ENCODE data around the gene SUMO2.
A peak's percentile ranks its signal among the peaks of the same experiment; 100 is the strongest.
"Not testable (repeated sequence)": the region's sequence is repeated elsewhere in the genome, so short reads cannot be mapped to it uniquely, and the experiment has no call there.

Gene SUMO2

GRCh38 chr17:75181608-75182318 is 996 bp downstream of the SUMO2 start:
- DNase-seq (ENCODE audit: low read depth): peak; percentile 26

DNA sequence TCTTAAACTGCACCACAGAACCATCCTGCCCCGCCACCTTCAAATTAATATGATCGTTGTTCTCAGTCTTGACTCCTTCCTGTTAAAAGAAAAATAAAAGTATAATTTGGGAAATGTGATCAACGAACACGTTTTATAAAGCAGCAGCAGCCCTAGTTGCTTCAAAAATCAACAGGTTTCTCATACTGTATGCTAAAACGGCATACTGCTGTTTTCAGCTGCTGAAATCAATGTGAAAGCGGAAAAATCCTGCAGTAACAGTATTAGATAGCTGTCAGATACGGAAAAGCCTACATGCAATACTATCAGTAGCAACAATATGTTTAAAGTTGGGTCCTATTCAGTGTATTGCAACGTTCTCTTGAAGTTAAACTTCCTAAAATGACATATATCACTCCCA is 1.6 kb downstream of the SUMO2 start:
- no peak for DNase-seq (ENCODE audit: low read depth)

GRCh38 chr17:75178453-75178852 is 4.3 kb downstream of the SUMO2 start:
- no peak for DNase-seq (ENCODE audit: low read depth)

DNA sequence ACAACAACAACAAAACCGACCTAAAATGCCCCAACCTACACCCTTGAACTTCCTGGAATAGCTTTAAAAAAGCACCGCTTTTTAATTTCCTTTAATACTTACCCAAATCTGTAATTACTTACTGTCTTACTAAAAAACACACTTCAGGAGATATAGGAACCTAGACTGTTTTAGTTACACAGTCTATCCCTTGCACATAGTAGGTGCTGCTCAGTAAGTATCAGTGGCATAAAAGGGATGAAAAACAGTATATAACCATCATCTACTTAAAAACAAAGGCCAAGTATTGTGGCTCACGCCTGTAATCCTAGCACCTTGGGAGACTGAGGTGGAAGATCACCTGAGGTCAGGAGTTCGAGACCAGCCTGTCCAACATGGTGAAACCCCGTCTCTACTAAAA is 6.1 kb downstream of the SUMO2 start:
- no peak for DNase-seq (ENCODE audit: low read depth)

DNA sequence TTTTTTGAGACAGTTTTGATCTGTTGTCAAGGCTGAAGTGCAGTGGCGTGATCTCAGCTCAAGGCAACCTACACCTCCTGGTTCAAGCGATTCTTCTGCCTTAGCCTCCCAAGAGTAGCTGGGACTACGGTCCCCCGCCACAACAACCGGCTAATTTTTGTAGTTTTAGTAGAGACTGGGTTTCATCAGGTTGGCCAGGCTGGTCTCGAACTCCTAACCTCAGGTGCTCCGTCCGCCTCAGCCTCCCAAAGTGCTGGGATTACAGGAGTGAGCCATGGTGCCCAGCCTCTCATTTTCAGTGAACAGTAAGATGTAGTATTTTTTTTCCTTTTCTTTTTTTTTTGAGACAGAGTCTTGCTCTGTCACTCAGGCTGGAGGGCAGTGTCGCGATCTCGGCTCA is 7.8 kb downstream of the SUMO2 start:
- no peak for DNase-seq (ENCODE audit: low read depth)

DNA sequence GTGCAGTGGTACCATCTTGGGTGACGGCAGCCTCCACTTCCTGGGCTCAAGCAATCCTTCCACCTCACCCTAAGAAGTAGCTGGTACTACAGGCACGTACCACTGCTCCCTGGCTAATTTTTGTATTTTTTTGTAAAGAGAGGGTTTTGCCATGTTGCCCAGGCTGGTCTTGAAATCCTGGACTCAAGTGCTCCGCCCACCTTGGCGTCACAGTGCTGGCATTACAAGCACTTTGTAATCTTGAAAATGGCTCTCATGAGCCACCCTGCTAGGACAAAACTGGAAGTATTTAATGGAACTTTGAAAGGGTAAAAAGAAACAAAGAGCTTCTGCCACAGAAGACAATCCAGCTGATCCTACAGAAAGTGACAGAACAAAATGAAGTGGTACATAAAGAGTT is 9.2 kb downstream of the SUMO2 start:
- DNase-seq (ENCODE audit: low read depth): no peak

GRCh38 chr17:75168998-75169397 is 13.8 kb downstream of the SUMO2 start:
- DNase-seq (ENCODE audit: low read depth): no peak

DNA sequence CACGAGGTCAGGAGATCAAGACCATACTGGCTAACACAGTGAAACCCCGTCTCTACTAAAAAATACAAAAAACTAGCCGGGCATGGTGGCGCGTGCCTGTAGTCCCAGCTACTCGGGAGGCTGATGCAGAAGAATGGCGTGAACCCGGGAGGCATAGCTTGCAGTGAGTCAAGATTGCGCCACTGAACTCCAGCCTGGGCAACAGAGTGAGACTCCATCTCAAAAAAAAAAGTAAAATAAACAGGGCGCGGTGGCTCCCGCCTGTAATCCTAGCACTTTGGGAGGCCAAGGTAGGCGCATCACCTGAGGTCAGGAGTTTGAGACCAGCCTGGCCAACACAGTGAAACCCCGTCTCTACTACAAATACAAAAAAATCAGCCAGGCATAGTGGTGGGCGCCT is 18.2 kb downstream of the SUMO2 start:
- DNase-seq (ENCODE audit: low read depth): not testable (repeated sequence)

DNA sequence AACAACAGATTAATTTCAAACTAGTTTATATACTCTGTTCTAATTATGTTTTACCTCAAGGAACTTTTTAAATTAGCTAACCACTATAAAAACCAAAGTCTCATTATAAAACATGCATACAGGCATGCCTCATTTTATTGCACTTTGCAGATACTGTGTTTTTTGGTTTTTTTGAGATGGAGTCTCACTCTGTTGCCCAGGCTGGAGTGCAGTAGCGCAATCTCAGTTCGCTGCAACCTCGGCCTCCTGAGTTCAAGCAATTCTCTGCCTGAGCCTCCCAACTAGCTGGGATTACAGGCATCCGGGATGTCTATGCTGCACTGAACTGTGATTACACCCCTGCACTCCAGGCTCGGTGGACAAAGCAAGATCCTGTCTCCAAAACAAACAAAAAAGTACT is 19.7 kb downstream of the SUMO2 start:
- no peak for DNase-seq (ENCODE audit: low read depth)

DNA sequence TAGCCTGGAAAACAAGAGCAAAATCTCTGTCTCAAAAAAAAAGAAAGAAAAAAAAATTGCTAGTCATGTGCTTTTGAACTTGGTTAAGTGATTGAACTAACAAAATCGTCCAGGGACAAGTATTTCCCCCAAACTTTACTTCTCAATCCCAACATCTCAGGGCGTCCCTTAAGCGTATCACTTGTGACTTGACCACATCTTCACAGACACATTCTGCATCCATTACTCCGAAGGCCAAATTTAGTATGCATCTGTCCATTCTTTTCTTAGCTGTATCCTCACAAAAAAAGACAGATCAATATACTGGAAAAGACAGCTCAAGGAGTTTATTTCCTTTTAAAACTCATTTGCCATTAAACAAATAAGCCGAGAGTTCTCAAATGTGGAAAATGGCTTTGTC is 22.5 kb downstream of the SUMO2 start:
- no peak for DNase-seq (ENCODE audit: low read depth)

DNA sequence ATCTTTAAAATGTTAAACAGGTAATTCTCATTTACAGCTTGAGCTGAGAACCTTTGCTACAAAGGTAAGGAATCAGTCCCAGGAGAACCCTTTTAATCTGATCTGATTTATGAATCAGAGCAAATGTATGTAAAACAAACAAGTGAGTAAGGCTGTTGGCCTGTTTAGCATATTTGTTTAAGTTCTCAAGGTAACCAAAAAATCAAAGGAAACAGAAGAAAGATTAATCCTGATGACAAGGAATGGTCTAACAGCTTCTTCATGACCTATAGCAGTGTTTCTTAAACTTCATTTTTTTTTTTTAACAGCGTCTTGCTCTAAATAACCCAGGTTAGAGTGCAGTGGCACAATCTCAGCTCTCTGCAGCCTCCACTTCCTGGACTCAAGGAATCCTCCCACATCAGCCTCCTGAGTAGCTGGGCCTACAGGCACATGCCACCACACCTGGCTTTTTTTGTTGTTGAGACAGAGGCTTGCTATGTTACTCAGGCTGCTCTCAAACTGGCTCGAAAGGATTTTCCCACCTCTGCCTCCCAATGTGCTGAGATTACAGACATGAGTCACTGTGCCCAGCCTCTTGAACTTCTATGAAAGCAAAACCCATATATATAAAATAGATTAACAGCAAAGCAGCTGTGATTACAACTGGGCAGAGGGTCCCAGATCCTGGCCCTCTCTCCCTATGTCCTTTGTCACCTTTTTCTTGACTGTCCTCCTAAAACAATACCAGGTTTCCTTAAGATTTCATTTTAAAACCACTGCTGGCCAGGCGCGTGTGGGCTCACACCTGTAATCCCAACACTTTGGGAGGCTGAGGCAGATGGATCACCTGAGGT is 23.3 kb downstream of the SUMO2 start:
- no peak for DNase-seq (ENCODE audit: low read depth)

GRCh38 chr17:75158480-75158879 is 24.3 kb downstream of the SUMO2 start:
- DNase-seq (ENCODE audit: low read depth): not testable (repeated sequence)

- DNase-seq (ENCODE audit: low read depth): no peak
Observed at GRCh38 chr17:75155191-75155601, 27.6 kb downstream of the SUMO2 start.

DNA sequence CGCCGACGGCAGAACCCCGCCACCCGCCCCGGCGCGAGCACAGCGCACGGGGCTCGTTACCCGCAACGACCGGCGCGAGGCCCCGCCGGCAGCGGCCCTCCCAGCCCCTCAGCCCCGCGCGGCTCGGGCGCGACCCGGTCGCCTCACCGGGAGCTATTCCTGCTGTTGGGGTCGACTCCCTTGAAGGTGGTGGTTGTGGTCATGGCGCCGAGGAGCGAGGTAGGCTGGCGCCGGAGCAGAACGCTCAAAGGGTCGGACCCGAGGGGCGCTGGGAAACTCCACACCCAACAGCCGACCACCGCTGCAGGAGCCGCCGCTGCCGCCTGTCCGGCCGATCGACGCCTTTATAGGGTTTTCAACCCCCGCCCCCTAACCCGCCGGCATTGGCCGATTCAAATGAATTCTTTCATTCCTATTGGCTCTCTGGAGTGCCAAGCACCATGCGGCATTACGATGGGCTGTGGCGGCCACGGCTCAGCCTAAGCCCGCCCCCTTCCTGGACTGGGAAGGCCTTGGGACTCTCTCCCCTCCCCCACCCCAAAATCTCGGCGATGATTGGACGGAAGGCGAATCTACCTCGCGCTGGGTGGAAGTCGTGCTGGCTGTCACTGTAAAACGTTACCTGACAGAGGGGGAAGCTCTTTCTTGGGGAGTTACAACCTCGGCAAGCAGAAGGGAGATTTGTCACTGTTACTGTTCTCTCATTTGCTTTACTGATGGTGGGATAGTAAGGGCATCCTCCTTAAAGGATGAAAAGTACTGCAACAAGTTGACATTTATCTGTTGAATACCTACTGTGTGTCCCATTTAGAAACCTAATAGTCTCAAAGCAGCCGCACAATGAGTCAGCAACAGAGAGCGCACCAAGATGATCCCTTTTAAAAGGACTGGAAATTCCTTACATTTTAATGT is 28.3 kb downstream of the SUMO2 start, which contains the start of gene JPT1:
Gene JPT1 (minus strand): TSS at position 318 of the 912 bp plus-strand sequence. CDS start 115 bp downstream, at position 203.
- peak; percentile 97 for DNase-seq (ENCODE audit: low read depth)

- DNase-seq (ENCODE audit: low read depth): peak; percentile 12
Observed at GRCh38 chr17:75153780-75154194, 29.0 kb downstream of the SUMO2 start.

DNA sequence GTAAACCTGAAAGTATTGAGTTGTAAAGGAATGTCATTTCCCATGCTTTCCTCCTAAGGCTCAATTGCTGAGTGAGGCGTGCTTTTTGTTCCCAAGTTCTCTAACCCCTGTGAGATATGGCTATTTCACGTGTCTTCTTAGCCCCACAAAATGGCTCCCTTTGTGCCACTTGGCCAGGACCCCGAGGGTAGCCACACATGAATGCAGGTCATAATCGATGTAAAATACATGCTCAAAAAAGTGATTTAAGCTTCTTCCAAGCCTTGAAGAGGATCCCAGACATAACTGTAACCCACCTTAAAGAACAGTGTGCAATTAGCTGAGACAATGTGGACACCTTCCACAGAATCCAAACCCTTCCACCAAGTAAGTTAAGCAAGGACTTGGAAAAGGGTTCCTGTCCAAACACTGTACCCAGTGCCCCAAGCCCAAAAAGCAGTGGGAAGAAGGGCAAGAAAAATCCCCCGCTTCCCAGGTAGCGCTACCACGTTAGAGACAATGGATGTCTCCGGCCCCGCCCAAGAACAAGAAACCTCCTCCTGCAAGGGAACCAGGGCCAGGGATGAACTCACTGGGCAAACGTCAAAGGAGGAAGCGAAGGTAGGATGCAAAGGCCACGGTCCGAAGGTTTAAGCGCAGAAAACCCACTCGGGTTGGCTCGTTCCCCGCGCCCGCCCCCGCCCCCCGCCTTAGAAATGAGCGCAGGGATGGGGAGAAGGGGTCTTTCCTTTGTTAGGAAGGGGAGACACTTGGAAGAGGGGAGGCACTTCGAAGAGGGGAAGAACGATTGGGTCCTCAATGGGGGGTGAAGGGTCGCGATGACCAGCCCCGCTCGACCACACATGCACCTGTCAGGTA is 29.6 kb downstream of the SUMO2 start:
- DNase-seq (ENCODE audit: low read depth): no peak

GRCh38 chr17:75152523-75152921 is 30.2 kb downstream of the SUMO2 start:
- no peak for DNase-seq (ENCODE audit: low read depth)

- DNase-seq (ENCODE audit: low read depth): no peak
Observed at GRCh38 chr17:75151930-75152329, 30.8 kb downstream of the SUMO2 start.

GRCh38 chr17:75147878-75148546 is 34.7 kb downstream of the SUMO2 start:
- no peak for DNase-seq (ENCODE audit: low read depth)

DNA sequence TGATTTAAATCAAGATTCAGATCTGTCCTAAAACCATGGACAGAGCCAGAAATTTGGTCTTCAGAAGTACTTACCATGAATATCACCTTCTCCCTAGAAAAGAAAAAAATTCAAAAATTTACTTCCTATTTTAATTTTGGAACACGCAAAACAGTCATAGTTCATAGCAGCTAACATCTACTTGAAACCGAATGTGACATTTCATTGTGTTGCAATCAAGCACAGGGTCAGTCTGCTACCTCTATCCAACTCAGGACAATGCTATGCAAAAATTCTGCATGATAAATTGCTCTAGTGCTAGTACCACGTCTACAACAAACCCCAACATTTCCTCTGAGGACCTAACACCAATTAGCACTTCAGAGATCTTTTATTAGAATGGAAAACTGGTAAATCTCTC is 36.2 kb downstream of the SUMO2 start:
- no peak for DNase-seq (ENCODE audit: low read depth)

Data from activated T-cell treated with anti-CD3 and anti-CD28 coated beads for 1 hour (primary cell).